ENCODE data around the gene PRDM8.
"Not testable (repeated sequence)": the region's sequence is repeated elsewhere in the genome, so short reads cannot be mapped to it uniquely, and the experiment has no call there.

PRDM8 gene

GRCh38 chr4:80231180-80231579 lies 33.9 kb downstream of the PRDM8 start:
- no peak for DNase-seq

DNA sequence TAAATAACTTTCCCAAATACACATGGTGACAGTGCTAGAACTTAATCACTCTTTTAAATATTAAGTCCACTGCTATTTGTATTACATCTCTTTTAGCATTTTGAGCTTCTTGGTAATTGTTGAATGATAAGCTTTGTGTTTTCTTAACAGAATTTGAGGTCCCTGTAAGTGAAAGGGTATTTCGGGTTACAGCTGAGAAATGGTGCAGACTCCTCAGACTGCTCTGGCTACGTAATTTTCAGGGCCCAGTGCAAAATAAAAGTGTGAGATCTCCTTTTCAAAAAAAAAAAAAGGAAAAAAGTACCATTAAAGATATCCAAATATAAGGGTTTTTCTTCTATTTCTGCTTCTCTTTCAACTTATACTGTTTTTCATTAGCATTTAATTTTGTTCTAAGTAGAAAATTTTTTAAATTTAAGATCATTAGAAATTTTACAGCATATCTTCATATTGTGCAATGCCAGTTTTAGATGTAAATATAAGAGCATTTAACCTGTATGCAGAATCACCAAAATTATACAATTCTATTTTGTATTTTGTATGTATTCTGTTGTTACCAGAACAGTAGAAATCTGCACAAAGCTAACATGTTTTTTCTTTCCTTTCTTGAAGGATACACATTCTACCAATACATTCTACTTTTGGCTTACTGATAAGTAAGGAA lies 35.5 kb downstream of the PRDM8 start:
- DNase-seq: no peak

- DNase-seq: no peak
Observed at GRCh38 chr4:80233390-80233789, 36.1 kb downstream of the PRDM8 start.

DNA sequence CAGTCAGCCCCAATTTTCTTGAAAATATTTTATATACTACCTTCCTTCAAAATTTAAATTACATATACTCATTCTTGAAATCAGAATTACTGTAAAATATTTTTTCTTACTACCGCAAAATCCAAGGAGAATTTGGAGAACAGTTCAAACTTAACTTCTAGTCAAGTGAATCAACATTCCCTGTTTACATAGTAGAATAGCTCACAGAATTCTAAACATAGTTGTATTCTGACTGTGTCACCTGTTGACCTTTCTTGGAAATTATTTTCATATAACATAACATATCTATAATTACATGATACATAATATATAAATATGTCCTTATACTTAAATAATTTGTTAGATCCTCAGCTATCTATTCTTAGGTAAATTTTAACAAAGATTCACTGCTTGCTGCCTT lies 38.1 kb downstream of the PRDM8 start:
- DNase-seq: no peak

DNA sequence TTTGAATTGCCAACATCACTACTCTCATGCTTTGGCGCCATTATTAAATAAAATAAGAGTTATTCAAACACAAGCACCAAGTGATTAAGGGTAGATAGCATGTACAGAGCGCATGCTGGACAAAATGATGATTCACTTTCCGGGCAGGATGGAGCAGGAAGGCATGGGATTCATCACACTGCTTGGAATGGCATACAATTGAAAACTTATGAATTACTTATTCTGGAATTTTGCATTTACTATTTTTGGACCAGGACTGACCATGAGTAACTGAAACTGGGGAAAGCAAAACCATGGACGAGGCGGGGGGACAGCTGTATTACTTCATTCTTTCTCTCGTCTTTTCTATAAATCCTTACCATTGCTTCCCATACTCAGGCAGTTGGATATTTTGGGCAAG lies 40.7 kb downstream of the PRDM8 start:
- no peak for DNase-seq

GRCh38 chr4:80239480-80240150 lies 42.3 kb downstream of the PRDM8 start:
- DNase-seq: no peak

- DNase-seq: no peak
Observed at GRCh38 chr4:80240976-80241375, 43.7 kb downstream of the PRDM8 start.

- DNase-seq: no peak
Observed at GRCh38 chr4:80243274-80244018, 46.1 kb downstream of the PRDM8 start.

- not testable (repeated sequence) for DNase-seq
Observed at GRCh38 chr4:80247484-80247883, 50.2 kb downstream of the PRDM8 start.

DNA sequence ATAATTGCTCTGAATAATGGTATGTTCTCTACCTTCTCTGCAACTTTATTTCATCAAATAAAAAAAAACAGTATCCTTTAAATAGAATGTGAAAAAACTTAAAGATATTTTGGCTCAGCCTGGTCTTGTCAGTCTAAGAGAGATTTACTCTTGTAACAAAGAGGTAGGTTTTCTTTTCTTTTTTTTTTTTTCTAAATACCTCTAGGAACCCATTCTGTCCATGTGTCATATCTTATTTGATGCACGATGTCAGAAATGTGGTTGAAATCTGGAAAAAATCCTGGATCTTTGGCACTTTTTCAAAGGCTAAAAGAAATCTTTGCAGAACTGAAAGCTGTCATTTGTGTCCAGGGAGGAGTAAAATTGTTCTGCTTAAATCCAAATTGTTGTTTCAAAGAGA lies 51.8 kb downstream of the PRDM8 start:
- no peak for DNase-seq

GRCh38 chr4:80252427-80252826 lies 55.1 kb downstream of the PRDM8 start:
- DNase-seq: no peak

GRCh38 chr4:80252953-80253352 lies 55.6 kb downstream of the PRDM8 start:
- no peak for DNase-seq

GRCh38 chr4:80253510-80253909 lies 56.2 kb downstream of the PRDM8 start:
- no peak for DNase-seq

Data from activated gamma-delta T cell treated with Interleukin-2 at 50 U/mL for 16 hours (primary cell).